ENCODE results near the gene MAP6.

MAP6 gene

DNA sequence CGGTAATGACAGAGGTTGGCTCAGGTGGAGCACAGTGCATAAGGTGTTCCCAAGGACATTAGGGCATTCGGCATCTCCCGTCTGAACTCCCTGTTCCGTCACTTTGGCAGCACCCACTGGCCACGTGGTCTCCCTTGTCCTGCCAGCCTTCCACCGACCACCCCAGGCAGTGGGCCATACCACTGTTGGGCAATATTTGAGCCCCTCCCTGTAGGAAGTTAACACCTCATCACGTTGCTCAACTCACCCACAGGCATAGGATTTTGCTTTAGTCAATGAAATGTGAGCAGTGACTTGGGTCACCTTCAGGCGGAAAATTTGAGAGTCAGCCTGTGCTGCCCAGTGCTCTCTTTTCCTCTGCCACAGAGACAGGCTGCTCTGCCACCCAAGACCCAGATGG lies 62.7 kb downstream of the MAP6 start:
- no peak overlapping the region for H3K4me3 ChIP-seq (ENCODE audit: low read depth, low read length)
- no peak for DNase-seq (ENCODE audit: low read depth, low spot score)
- TF ChIP-seq, protein P1, sequence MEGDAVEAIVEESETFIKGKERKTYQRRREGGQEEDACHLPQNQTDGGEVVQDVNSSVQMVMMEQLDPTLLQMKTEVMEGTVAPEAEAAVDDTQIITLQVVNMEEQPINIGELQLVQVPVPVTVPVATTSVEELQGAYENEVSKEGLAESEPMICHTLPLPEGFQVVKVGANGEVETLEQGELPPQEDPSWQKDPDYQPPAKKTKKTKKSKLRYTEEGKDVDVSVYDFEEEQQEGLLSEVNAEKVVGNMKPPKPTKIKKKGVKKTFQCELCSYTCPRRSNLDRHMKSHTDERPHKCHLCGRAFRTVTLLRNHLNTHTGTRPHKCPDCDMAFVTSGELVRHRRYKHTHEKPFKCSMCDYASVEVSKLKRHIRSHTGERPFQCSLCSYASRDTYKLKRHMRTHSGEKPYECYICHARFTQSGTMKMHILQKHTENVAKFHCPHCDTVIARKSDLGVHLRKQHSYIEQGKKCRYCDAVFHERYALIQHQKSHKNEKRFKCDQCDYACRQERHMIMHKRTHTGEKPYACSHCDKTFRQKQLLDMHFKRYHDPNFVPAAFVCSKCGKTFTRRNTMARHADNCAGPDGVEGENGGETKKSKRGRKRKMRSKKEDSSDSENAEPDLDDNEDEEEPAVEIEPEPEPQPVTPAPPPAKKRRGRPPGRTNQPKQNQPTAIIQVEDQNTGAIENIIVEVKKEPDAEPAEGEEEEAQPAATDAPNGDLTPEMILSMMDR (IDR thresholded peaks at IDR 0.05; ENCODE audit: low read depth, low read length) = no peak
- in situ Hi-C loops (cut with HindIII; ENCODE audit: low sequenced_read_pairs) = no loop called here

DNA sequence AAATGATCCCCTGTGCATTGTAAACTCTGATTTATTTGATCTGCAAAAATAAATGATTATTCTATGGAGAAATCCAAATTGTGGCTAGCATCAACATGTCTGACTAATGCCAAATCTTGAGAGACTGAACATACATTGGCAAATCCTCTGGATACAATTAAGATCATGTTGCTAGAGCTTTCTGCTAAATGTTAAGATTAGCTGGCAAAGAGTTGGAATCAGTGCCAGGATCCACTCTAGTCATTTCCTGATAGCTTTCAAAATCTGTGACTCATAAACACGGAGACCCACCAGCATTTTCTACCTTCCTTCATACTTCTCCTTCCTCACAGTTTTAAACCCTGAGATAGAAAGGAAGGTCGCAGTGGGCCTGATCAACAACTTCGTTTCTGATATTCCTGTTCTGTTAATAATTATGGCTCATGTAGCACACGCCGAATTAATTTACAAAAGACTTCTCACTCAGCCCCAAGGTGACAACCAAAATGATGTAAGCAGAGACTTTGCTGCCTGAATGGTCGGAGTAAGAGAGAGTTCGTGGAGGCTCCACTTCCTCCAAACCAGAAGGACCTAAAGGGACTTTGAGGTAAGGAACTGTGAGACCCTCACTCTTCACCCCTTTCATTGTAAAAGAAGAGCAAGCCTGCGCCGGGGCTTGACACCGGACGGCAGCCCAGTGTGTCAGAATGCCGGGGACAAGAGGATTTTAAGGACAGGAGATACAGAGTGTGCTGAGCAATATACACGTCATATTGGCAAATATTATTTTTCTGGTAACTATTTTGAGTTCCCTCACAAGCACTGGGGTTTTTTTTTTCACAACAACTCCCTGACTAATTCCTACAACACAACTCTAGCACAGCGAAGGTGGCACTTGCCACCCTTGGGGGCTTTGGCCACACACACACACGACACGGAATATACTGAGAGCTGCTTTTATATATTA lies 64.8 kb downstream of the MAP6 start:
- H3K4me3 ChIP-seq (ENCODE audit: low read depth, low read length) = no peak overlapping the region
- in situ Hi-C loops (cut with HindIII; ENCODE audit: low sequenced_read_pairs) = no loop called here
- peak; percentile 88 for DNase-seq (ENCODE audit: low read depth, low spot score)
- TF ChIP-seq, protein P1 (IDR thresholded peaks at IDR 0.05; ENCODE audit: low read depth, low read length) = no peak

DNA sequence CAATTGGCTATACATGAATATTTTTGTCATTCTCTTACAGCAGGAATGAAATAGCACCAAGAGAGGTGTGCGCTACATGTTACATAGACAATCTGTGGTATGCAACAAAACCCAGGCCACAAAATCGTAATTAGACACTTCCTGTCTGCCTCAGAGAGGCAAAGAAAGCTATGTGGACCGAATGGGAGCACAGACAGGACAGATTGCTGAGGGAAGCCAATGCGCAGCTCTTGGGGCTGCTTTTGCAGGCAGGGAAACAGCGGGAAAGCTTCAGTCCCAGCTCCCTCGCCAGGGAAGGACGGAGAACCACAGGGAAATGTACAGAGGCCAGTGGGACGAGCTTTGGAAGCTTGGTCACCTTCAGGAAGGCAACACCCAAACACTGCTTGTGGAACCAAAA lies 65.9 kb downstream of the MAP6 start:
- in situ Hi-C loops (cut with HindIII; ENCODE audit: low sequenced_read_pairs) = no loop called here
- DNase-seq (ENCODE audit: low read depth, low spot score) = peak; percentile 52
- TF ChIP-seq, protein P1 (IDR thresholded peaks at IDR 0.05; ENCODE audit: low read depth, low read length) = no peak
- H3K4me3 ChIP-seq (ENCODE audit: low read depth, low read length) = no peak overlapping the region

DNA sequence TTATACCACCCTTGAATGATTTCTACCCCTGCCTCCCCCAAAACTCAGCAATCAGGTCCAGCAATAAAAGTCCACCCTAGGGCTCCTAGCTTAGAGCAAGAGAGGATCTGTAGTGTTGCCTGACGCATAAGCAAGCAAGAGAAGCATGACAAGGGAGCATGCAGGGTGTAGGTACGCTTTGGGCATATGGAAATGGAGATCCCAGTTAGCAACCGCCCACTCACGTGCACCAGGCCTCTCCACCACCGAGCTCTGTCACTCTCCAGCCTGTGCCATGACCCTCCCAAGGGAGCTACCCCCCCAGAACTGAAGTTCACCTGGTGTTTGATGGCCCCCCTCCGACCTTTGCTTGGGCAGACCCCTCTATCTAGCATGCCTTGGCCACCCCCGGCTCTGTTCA lies 67.3 kb downstream of the MAP6 start:
- in situ Hi-C loops (cut with HindIII; ENCODE audit: low sequenced_read_pairs) = no loop called here
- DNase-seq (ENCODE audit: low read depth, low spot score) = no peak
- TF ChIP-seq, protein P1 (IDR thresholded peaks at IDR 0.05; ENCODE audit: low read depth, low read length) = no peak
- no peak overlapping the region for H3K4me3 ChIP-seq (ENCODE audit: low read depth, low read length)

DNA sequence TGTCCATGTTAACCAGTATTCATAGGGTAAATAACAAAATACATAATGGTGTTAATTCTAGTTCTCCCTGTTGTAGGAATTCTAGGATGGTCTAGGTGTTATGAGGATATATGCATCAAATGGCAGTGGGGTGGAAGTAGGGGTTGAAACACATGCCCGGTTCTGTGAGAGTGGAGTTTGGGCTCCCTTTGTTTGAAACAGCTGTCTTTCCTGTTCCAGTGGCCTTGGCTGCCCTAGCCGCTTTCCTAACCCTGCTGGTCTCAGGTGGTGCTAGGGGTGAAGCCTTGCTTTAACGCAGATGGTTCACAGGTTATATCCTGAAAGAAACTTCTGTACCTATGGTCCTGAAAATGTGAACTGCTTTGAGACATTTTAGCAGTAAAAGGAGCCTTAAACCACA lies 68.5 kb downstream of the MAP6 start:
- TF ChIP-seq, protein P1 (IDR thresholded peaks at IDR 0.05; ENCODE audit: low read depth, low read length) = no peak
- no peak for DNase-seq (ENCODE audit: low read depth, low spot score)
- H3K4me3 ChIP-seq (ENCODE audit: low read depth, low read length) = no peak overlapping the region
- in situ Hi-C loops (cut with HindIII; ENCODE audit: low sequenced_read_pairs) = no loop called here

DNA sequence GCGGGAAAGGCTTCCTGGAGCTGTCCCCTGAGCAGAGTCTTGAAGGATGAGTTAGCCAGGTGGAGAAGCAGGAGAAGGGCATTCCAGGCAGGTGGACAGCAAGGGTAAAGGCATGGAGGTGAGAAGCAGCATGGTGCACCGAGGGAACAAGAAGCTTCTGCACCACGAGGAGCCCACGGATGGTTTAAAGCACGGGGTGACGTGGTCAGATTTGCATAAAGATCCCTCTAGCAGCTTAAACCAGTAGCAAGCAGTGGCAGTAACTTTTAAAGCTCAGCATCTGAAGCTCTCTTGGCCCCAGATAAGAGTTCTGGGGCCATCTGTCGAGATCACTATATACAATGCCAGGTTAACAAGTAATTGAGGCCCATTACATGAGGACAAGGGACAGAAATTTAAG lies 69.9 kb downstream of the MAP6 start:
- TF ChIP-seq, protein P1 (IDR thresholded peaks at IDR 0.05; ENCODE audit: low read depth, low read length) = no peak
- no peak for DNase-seq (ENCODE audit: low read depth, low spot score)
- H3K4me3 ChIP-seq (ENCODE audit: low read depth, low read length) = no peak overlapping the region
- in situ Hi-C loops (cut with HindIII; ENCODE audit: low sequenced_read_pairs) = no loop called here

Measured in astrocyte of the spinal cord (primary cell).